Measurements from ENCODE around the gene MORF4L1. TPM values are rescaled to one million over a fixed set of nuclear protein-coding genes. Genes with fewer than 3 reads are reported as not detected.
"Not testable (repeated sequence)": the region's sequence is repeated elsewhere in the genome, so short reads cannot be mapped to it uniquely, and the experiment has no call there.

The MORF4L1 gene
- polyA plus RNA-seq, 3 donors = 691 to 792 (median 739) TPM

DNA sequence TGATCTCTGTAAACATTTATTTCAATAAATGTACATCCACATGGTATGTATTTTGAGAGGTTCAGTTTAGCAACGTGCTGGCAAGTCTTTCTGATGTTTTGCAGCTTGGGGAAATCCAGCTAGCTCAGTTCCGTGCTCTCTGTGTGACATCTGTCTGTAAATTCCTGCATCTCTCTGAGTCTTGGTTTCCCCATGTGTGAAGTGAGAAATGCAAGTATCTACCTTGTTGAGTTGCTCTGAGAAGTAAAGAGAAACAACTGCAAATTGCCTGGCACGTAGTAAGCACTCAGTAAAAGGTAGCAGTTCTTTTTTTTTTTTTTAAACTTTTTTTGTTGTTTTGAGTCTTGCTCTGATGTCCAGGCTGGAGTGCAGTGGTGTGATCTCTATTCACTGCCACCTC is 30.2 kb upstream of the MORF4L1 start:
- DNase-seq (ENCODE audit: extremely low read depth in 1 of 11, low read depth in 9 of 11, low spot score in 4 of 11) = no peak

DNA sequence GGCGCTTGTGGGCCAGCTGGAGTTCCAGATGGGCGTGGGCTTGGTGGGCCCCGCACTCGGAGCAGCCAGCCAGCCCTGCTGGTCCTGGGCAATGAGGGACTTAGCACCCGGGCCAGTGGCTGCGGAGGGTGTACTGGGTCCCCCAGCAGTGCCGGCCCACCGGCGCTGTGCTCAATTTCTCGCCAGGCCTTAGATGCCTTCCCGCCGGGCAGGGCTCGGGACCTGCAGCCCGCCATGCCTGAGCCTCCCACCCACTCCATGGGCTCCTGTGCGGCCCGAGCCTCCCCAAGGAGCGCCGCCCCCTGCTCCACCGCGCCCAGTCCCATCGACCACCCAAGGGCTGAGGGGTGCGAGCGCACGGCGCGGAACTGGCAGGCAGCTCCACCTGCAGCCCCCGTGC is 25.8 kb upstream of the MORF4L1 start:
- not testable (repeated sequence) for DNase-seq (ENCODE audit: extremely low read depth in 1 of 11, low read depth in 9 of 11, low spot score in 4 of 11)

DNA sequence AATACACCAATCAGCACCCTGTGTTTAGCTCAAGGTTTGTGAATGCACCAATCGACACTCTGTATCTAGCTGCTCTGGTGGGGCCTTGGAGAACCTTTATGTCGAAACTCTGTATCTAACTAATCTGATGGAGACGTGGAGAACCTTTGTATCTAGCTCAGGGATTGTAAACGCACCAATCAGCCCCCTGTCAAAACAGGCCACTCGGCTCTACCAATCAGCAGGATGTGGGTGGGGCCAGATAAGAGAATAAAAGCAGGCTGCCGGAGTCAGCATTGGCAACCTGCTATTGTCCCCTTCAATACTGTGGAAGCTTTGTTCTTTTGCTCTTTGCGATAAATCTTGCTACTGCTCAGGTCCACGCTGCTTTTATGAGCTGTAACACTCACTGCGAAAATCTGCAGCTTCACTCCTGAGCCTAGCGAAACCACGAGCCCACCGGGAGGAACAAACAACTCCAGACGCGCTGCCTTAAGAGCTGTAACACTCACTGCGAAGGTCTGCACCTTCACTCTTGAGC is 25.2 kb upstream of the MORF4L1 start:
- DNase-seq (ENCODE audit: extremely low read depth in 1 of 11, low read depth in 9 of 11, low spot score in 4 of 11) = not testable (repeated sequence)

DNA sequence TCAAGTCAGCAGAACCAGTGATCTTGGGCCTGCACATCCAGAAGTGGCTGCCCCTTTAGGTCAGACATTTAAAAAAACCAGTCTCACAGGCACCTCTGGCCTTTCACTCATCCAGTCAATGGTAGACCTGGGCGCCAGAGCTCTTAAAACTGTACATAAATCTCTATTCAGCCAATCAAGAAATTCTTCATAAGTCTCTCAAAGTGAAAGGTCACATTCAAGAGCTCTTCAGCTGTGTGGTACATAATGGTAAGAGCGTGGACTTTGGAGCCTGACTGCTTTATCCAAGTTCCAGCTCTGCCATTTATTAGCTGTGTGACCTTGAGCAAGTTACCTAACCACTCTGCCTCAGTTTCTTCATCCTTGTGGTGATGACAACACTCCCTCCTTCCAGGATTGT is 22.3 kb upstream of the MORF4L1 start:
- no peak for DNase-seq (ENCODE audit: extremely low read depth in 1 of 11, low read depth in 9 of 11, low spot score in 4 of 11)

DNA sequence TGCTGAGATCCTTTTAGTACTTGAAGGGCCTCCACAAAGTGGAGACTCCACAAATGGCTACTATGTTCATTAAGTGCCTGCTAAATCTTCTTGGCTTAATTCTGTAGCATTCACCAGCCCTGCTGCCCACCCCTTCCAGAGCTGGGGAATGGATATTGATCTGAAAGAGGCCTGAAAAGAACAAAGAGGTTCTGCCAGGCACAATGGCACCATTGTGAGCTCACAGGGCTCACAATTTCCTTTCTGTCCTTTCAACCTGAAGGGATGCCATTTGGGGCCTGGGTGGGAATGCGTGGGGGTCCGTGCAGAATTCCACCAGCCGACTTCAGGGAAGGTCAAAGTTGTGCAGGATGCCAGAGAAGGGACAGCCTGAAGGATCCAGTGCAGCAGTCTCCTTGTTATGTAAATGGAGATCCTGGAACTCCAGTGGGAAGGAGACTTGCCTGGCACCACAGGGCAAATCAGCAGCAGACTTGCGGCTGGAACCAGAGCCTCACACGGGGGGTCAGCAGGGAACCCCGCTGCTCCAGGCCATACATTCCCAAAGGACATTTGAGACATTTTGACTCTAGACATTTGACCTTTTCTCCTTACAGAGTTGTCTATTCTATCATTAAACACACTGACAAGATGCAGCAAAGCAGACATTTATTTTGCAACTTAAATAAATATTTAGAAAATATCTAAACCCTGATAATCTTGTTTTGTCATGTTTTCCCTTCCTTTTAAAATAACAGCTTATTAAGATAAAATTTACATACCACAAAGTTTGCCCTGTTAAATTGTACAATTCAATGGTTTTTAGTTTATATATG is 21.5 kb upstream of the MORF4L1 start:
- no peak for DNase-seq (ENCODE audit: extremely low read depth in 1 of 11, low read depth in 9 of 11, low spot score in 4 of 11)

DNA sequence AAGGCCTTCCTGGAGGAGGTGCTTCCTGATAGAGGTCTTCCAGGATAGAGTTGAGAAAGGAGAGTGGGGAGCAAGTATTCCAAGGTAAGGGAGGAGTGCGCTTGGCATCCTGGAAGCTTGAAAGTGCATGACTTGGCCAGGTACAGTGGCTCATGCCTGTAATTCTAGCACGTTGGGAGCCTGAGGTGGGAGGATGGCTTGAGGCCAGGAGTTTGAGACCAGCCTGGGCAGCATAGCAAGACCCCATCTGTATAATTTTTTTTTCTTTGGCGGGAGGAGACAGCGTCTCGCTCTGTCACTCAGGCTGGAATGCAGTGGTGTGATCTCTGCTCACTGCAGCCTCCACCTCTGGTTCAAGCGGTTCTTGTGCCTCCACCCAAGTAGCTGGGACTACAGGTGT is 19.2 kb upstream of the MORF4L1 start:
- no peak for DNase-seq (ENCODE audit: extremely low read depth in 1 of 11, low read depth in 9 of 11, low spot score in 4 of 11)

DNA sequence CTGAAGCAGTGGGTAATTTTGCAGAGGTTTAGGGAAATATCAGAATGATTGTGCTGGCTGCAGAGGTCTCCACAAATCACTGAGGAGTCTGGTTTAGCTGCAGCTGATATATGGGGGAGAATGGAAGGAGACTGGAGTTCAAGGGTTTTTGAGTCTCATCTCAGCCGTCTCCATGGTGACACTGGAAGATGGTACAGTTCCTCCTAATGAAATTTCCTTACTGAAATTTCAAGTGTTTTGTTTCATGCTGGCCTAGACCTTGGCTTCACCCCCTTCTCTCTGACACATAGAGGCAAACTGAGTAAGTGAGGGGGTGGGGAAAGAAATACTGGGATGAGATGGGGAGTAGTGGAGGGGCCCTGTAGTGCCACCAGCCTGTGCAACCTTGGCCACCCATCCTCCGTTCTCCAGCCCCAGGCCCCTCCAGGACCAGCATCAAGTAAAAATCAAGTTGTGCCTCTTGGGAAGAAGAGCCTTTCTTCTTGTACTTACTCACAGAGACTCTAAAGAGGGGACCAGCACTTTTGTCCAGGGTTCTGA is 17.8 kb upstream of the MORF4L1 start:
- no peak for DNase-seq (ENCODE audit: extremely low read depth in 1 of 11, low read depth in 9 of 11, low spot score in 4 of 11)

DNA sequence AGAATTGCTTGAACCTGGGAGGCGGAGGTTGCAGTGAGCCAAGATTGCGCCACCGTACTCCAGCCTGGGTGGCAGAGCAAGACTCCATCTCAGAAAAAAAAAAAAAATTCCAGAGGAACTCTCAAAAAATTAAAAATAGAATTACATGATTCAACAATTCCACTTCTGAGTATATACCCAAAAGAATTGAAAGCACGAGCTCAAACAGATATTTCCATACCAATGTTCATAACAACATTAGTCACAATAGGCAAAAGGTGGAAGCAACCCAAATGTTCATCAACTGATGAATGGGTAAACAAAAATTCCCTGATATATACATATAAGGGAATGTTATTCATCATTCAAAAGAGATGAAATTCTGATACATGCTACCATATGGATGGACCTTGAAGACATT is 16.9 kb upstream of the MORF4L1 start:
- DNase-seq (ENCODE audit: extremely low read depth in 1 of 11, low read depth in 9 of 11, low spot score in 4 of 11) = no peak

DNA sequence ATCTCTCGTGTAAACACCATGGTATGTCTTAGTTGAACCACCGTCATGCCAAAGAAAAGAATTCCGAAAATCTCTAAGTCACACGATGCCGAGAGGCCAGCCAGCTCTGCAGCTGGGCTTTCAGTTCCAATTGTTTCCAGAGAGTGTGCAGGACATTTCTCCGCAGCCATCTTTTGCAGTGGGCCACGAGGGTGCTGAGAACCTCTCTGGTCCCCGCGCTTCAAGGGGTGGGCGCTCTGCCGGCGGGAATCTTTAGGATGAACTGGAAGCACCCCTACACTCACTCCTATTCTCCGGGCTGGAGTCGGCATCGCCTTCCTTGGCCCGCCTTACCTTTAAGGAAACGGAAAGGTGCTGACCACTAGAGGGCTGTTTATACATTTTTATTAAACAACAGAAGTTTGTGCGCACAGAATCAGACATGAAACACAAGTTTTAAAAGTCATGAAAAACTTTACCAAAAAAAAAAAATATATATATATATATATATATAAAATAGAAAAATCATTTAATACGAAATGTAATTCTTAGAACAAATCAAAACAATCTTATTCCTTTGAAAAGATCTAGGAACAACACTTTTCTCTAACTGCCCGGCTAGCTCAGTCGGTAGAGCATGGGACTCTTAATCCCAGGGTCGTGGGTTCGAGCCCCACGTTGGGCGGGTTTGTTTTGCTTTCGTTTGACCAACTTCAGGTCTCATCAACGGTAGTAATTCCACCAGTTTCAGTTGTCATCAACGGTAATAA is 12.5 kb upstream of the MORF4L1 start:
- DNase-seq (ENCODE audit: extremely low read depth in 1 of 11, low read depth in 9 of 11, low spot score in 4 of 11) = peak; percentile 49 to 78 (median 72)

DNA sequence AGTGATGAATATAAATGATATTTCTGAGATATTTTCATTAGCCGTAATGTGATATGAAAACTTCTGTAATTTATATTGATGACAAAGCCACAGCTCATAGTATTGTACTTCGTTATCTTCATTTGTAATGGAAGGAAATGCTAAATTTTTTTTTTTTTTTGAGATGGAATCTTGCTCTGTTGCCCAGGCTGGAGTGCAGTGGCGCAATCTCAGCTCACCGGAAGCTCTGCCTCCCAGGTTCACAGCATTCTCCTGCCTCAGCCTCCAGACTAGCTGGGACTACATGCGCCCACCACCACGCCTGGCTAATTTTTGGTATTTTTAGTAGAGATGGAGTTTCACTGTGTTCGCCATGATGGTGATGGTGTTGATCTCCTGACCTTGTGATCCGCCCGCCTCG is 7.1 kb upstream of the MORF4L1 start:
- not testable (repeated sequence) for DNase-seq (ENCODE audit: extremely low read depth in 1 of 11, low read depth in 9 of 11, low spot score in 4 of 11)

DNA sequence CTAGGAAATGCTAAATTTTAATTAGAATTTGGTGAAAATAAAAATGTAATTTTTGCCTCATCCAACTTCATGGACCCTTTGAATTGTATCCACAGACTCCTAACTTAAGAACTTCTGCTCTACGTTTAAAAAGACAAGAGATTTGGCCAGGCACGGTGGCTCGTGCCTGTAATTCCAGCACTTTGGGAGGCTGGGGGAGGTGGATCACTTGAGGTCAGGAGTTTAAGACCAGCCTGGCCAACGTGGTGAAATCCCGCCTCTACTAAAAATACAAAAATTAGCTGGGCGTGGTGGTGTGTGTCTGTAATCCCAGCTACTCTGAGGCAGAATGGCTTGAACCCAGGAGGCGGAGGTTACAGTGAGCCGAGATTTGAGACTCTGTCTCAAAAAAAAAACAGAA is 6.7 kb upstream of the MORF4L1 start:
- DNase-seq (ENCODE audit: extremely low read depth in 1 of 11, low read depth in 9 of 11, low spot score in 4 of 11) = not testable (repeated sequence)

DNA sequence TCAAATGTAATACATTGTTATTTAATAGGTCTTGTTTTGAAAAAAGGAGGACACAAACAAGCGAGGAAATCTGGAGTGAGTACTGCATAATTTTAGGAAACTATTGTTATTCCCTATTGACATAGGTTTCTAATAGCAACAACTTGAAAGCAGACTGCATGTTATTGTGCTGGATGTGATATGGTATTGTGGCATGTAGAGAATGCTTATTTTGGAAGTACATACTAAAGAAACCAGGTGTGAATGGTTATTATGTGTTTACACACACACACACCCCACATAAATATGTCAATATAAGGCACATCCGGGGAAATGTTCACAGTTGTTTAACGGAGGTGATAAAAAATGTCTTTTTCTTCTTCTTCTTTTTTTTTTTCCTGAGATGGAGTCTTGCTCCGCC is 5.9 kb upstream of the MORF4L1 start:
- DNase-seq (ENCODE audit: extremely low read depth in 1 of 11, low read depth in 9 of 11, low spot score in 4 of 11) = no peak

DNA sequence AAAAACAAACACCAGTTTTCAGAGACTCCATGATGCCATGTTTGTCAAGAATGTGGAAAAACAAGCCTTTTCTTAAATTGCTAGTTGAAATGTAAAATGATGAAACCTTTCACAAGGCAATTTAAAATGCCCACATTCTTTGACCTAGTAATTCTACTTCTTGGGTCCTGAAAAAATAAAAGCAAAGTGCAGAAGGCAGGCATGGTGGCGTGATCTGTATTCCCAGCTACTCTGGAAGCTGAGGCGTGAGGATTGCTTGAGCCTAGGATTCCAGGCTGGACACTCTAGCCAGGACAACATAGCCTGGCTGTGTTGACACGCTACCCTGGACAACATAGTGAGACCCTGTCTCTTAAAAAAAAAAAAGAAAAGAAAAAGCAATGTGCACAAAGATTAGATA is 4.3 kb upstream of the MORF4L1 start:
- no peak for DNase-seq (ENCODE audit: extremely low read depth in 1 of 11, low read depth in 9 of 11, low spot score in 4 of 11)

DNA sequence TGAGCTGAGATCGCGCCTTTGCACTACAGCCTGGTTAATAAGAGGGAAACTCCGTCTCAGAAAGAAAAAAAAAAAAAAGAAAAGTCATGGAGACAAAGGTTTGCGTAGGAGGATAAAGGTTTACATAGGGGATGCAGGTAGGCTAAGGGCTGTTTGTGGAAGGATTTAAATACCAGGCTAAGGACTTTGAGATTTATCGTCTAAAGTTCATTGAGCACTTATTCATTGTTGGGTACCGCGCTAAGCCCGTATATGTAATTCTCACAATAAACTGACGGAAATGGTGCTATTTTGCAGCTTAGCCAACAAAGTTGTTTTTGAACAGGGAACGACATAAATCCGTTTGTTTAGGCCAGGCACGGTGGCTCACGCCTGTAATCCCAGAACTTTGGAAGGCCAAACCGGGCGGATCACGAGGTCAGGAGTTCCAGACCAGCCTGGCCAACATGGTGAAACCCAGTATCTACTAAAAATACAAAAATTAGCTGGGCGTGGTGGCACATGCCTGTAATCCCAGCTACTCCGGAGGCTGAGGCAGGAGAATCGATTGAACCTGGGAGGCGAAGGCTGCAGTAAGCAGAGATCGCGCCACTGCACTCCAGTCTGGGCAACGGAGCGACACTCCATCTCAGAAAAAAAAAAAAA is 1.1 kb upstream of the MORF4L1 start:
- DNase-seq (ENCODE audit: extremely low read depth in 1 of 11, low read depth in 9 of 11, low spot score in 4 of 11) = not testable (repeated sequence)

DNA sequence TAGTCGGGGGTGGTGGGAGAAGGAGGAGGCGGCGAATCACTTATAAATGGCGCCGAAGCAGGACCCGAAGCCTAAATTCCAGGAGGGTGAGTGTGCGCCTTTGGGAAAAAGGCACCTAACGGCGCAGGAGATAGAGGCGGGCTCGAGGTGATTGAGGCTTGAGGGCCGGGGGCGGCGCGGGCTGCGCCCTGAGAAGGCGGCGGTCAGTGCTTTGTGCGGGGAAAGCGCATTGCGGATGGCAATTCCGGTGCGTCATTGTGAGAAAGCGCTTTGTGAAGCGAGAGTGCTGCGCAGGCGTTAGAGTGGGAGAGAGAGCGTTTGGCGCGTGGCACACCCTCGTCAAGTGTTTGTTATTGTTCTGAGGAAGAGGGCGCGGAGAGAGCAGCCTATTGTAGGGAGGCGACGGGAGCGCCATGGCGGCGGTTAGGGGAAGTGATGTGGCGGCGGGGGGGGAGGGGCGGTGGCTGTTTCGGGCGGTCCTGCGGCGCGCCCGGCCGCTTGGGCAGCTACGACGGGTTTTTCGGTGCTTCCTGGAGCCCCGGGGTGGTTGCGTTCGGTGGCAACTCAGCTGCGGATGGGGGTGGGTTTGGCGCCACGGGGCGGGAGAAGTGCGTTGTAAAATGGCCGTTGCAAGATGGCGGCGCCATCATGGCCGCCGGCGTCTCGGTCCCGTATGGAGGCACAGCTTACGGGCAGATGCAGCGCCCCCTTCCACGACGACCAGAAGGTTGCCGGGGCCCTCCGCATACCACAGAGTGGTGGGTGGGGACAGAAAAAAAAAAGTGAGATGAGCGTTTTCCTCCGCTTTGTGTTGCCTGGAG is 492 bp downstream of the MORF4L1 start:
- DNase-seq (ENCODE audit: extremely low read depth in 1 of 11, low read depth in 9 of 11, low spot score in 4 of 11) = peak; percentile 78 to 88 (median 84)

DNA sequence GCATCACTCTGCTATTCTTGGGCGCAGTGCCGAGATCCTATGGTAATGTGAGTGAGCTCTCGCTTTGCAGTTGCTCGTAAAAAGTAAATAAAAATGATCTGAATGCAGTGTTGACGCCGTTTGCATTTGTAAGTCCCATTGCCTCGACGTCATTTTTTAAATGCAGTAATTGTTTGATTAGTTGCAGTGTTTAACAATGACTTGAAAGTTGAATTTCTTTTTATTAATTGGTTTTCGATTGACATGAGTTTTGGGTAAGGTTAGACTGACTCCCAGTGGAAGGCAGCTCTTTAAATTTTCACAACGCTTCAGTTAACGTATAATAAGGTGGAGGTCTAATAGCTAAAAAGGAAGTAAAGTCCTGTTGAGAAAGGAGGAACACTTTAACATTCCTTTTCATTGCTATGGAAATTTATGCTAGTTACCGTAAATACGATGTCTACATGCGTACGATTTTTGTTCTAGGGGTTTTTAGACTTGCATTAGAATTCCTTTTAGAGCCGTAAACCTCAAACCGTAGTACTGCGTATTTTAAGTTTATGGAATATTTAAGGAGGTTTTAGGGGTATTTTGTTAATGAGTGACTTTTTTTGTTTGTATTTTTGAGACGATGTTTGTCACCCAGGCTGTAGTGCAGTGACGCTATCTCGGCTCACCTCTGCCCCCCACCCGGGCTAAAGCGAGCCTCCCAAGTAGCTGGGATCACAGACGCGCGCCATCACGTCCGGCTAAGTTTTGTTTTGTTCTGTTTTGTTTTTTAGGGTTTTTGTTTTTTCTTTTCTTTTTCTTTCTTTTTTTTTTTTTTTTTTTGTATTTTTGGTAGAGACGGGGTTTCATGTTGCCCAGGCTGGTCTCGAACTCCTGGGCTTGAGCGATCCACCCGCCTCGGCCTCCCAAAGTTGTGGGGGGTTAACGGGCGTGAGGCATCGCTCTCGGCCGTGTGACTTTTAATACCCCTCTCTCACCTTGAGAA is 1.4 kb downstream of the MORF4L1 start:
- peak in 3 of 11 donors; percentile 24 to 39 (median 33) for DNase-seq (ENCODE audit: extremely low read depth in 1 of 11, low read depth in 9 of 11, low spot score in 4 of 11)

DNA sequence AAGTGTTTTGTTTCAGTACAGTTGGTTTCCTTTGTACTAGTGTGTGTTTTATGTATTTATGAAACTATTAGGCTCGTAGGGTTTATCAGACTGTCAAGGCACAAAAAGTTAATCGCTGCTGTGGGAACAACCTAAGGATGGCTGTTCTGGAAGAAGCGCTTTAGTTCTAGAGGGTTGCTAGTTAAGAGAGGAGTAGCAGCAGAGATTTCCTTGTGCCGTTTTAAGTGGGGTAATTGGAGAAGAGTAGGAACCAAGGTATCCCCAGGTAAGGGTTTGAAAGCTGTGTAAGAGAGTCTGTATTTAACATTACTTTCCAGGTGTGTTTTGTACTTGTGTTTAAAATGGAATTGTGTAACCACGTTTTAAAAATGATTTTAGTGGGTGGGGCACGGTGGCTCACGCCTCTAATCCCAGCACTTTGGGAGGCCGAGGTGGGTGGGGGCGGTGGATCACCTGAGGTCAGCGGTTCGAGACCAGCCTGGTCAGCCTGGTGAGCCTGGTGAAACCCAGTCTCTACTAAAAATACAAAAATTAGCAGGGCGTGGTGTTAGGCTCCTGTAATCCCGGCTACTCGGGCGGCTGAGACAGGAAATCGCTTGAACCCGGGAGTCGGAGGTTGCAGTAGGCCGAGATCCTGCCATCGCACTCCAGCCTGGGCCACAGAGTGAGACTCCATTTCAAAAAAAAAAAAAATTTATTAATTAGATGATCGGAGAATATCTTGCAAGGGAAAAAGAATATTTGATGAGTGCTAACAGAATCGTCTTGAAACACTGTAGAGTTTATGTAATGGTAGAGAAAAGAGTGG is 2.6 kb downstream of the MORF4L1 start:
- no peak for DNase-seq (ENCODE audit: extremely low read depth in 1 of 11, low read depth in 9 of 11, low spot score in 4 of 11)
